SK-N-DZ (cell line): ENCODE data around the gene GPR35.

Experiments
- DNase-seq: peaks from one replicate; pipeline ENCODE4 v3.0.0-alpha.2; 2015; ENCODE audit warnings: low spot score

GPR35 gene

GRCh38 chr2:240589375-240589774, 35.9 kb upstream of the GPR35 start:
- DNase-seq, result no peak

- DNase-seq, result no peak
Measured at GRCh38 chr2:240589850-240590525, 35.3 kb upstream of the GPR35 start.

- DNase-seq, result no peak
Measured at GRCh38 chr2:240590681-240591111, 34.6 kb upstream of the GPR35 start.

GRCh38 chr2:240591226-240591625, 34.1 kb upstream of the GPR35 start:
- DNase-seq, result no peak

GRCh38 chr2:240591784-240592183, 33.5 kb upstream of the GPR35 start:
- DNase-seq, result no peak

- DNase-seq, result no peak
Measured at GRCh38 chr2:240593026-240593702, 32.1 kb upstream of the GPR35 start.

GRCh38 chr2:240593703-240594451, 31.4 kb upstream of the GPR35 start:
- no peak for DNase-seq

- DNase-seq, result no peak
Measured at GRCh38 chr2:240594511-240595380, 30.5 kb upstream of the GPR35 start.

- DNase-seq, result no peak
Measured at GRCh38 chr2:240595381-240596079, 29.8 kb upstream of the GPR35 start.

GRCh38 chr2:240596080-240596460, 29.2 kb upstream of the GPR35 start:
- no peak for DNase-seq

- DNase-seq, result no peak
Measured at GRCh38 chr2:240596491-240596931, 28.8 kb upstream of the GPR35 start.

- DNase-seq, result no peak
Measured at GRCh38 chr2:240597054-240597418, 28.2 kb upstream of the GPR35 start.

- DNase-seq, result no peak
Measured at GRCh38 chr2:240597419-240598181, 27.7 kb upstream of the GPR35 start.

GRCh38 chr2:240598311-240598911, 26.9 kb upstream of the GPR35 start:
- no peak for DNase-seq

GRCh38 chr2:240599141-240599583, 26.1 kb upstream of the GPR35 start:
- DNase-seq, result no peak

GRCh38 chr2:240600451-240600961, 24.8 kb upstream of the GPR35 start:
- DNase-seq, result no peak

- no peak for DNase-seq
Measured at GRCh38 chr2:240601061-240601830, 24.0 kb upstream of the GPR35 start.

- no peak for DNase-seq
Measured at GRCh38 chr2:240601831-240602160, 23.5 kb upstream of the GPR35 start.
